Memory B cell (primary cell): Measurements from ENCODE around the gene ZNF785.
A peak's percentile ranks its signal among the peaks of the same experiment; 100 is the strongest.
"Not testable (repeated sequence)": the region's sequence is repeated elsewhere in the genome, so short reads cannot be mapped to it uniquely, and the experiment has no call there.

Experiments used
- ATAC-seq: fragments of 150-1000 bp; cut with Tn5 transposase; 2 replicates; pipeline ENCODE4 v1.10.0; 2021; ENCODE audit warnings: low read depth, mild to moderate bottlenecking, moderate library complexity
- DNase-seq, 2 donors: peaks; one replicate each; pipeline ENCODE4 v3.0.0; 2022; ENCODE audit warnings: low spot score in 2 of 2
- H3K27ac Mint-ChIP-seq: one replicate; pipeline ENCODE4 v1.8.0; 2022; ENCODE audit warnings: mild to moderate bottlenecking, moderate library complexity, mixed read lengths
- H3K27me3 Mint-ChIP-seq: one replicate; pipeline ENCODE4 v1.8.0; 2022; ENCODE audit warnings: mixed read lengths
- H3K36me3 Mint-ChIP-seq: one replicate; pipeline ENCODE4 v1.8.0; 2022; ENCODE audit warnings: mild to moderate bottlenecking, mixed read lengths
- H3K4me1 Mint-ChIP-seq: one replicate; pipeline ENCODE4 v1.8.0; 2022; ENCODE audit warnings: mixed read lengths
- H3K4me3 Mint-ChIP-seq: one replicate; pipeline ENCODE4 v1.8.0; 2022; ENCODE audit warnings: mild to moderate bottlenecking, moderate library complexity, mixed read lengths
- H3K9me3 Mint-ChIP-seq: one replicate; pipeline ENCODE4 v1.8.0; 2022; ENCODE audit warnings: mixed read lengths

ZNF785 gene

GRCh38 chr16:30585400-30586191 lies at the start of gene ZNF785:
ZNF785 (minus strand) TSS chr16:30585697; CDS start chr16:30585611, 86 bp downstream.
- H3K4me3 Mint-ChIP-seq = peak within 1 kb of the TSS; percentile 82
- ATAC-seq = peak; percentile 99
- H3K27me3 Mint-ChIP-seq = no peaks in the 10 kb centered on the region
- peaks cover 3% of the 10 kb centered on the region for H3K36me3 Mint-ChIP-seq
- no peaks in the 10 kb centered on the region for H3K9me3 Mint-ChIP-seq
- H3K4me1 Mint-ChIP-seq = peaks cover 10% of the 10 kb centered on the region
- peak within 1 kb of the TSS; percentile 64 for H3K27ac Mint-ChIP-seq
- peak; percentile 83 to 86 for DNase-seq

- Mint-ChIP-seq H3K27ac (peak overlapping the region; percentile 96), H3K36me3 (no peaks in the 10 kb centered on the region), H3K9me3 (no peaks in the 10 kb centered on the region), H3K4me3 (peak overlapping the region; percentile 85), H3K27me3 (no peaks in the 10 kb centered on the region), H3K4me1 (peaks cover 19% of the 10 kb centered on the region)
- DNase-seq = no peak
- no peak for ATAC-seq
Measured at GRCh38 chr16:30633526-30633925, 48.0 kb upstream of the ZNF785 start.

- not testable (repeated sequence) for H3K4me3 Mint-ChIP-seq, ATAC-seq, H3K27me3 Mint-ChIP-seq, H3K27ac Mint-ChIP-seq, DNase-seq, H3K9me3 Mint-ChIP-seq, H3K36me3 Mint-ChIP-seq
- peaks cover 19% of the 10 kb centered on the region for H3K4me1 Mint-ChIP-seq
Measured at GRCh38 chr16:30632454-30632853, 47.0 kb upstream of the ZNF785 start.

- Mint-ChIP-seq H3K4me3 (peak overlapping the region; percentile 67), H3K36me3 (no peaks in the 10 kb centered on the region), H3K9me3 (no peaks in the 10 kb centered on the region), H3K27ac (peak overlapping the region; percentile 29), H3K4me1 (peaks cover 7% of the 10 kb centered on the region), H3K27me3 (no peaks in the 10 kb centered on the region)
- ATAC-seq (peak; percentile 90), DNase-seq (peak; percentile 84 to 90)
Measured at GRCh38 chr16:30628628-30629540, 43.4 kb upstream of the ZNF785 start.

GRCh38 chr16:30626236-30626635 lies 40.7 kb upstream of the ZNF785 start:
- no peaks in the 10 kb centered on the region for H3K36me3 Mint-ChIP-seq
- peaks cover 7% of the 10 kb centered on the region for H3K27me3 Mint-ChIP-seq
- DNase-seq (no peak), ATAC-seq (no peak)
- H3K9me3 Mint-ChIP-seq = no peaks in the 10 kb centered on the region
- H3K4me1 Mint-ChIP-seq = peaks cover 7% of the 10 kb centered on the region
- no peak overlapping the region for H3K27ac Mint-ChIP-seq
- H3K4me3 Mint-ChIP-seq = no peak overlapping the region

- Mint-ChIP-seq H3K27ac (no peak overlapping the region), H3K27me3 (peaks cover 7% of the 10 kb centered on the region), H3K4me1 (peaks cover 2% of the 10 kb centered on the region), H3K36me3 (no peaks in the 10 kb centered on the region), H3K4me3 (no peak overlapping the region), H3K9me3 (no peaks in the 10 kb centered on the region)
- DNase-seq = no peak
- ATAC-seq = no peak
Measured at GRCh38 chr16:30623536-30624283, 38.2 kb upstream of the ZNF785 start.

GRCh38 chr16:30622455-30623032 lies 37.0 kb upstream of the ZNF785 start:
- no peak for DNase-seq
- Mint-ChIP-seq H3K9me3 (no peaks in the 10 kb centered on the region), H3K4me1 (no peaks in the 10 kb centered on the region), H3K27me3 (peaks cover 7% of the 10 kb centered on the region), H3K4me3 (no peak overlapping the region), H3K36me3 (no peaks in the 10 kb centered on the region), H3K27ac (no peak overlapping the region)
- no peak for ATAC-seq

GRCh38 chr16:30621765-30622164 lies 36.3 kb upstream of the ZNF785 start:
- Mint-ChIP-seq H3K4me3 (no peak overlapping the region), H3K27me3 (peaks cover 7% of the 10 kb centered on the region), H3K4me1 (no peaks in the 10 kb centered on the region), H3K36me3 (no peaks in the 10 kb centered on the region), H3K9me3 (no peaks in the 10 kb centered on the region), H3K27ac (no peak overlapping the region)
- DNase-seq (no peak), ATAC-seq (no peak)

GRCh38 chr16:30620169-30620568 lies 34.7 kb upstream of the ZNF785 start:
- H3K27me3 Mint-ChIP-seq = peaks cover 7% of the 10 kb centered on the region

GRCh38 chr16:30619638-30620037 lies 34.1 kb upstream of the ZNF785 start:
- Mint-ChIP-seq H3K4me3 (no peak overlapping the region), H3K27ac (no peak overlapping the region), H3K36me3 (no peaks in the 10 kb centered on the region), H3K27me3 (peaks cover 7% of the 10 kb centered on the region), H3K4me1 (no peaks in the 10 kb centered on the region), H3K9me3 (no peaks in the 10 kb centered on the region)
- DNase-seq (no peak), ATAC-seq (no peak)

More at GRCh38 chr16:30620169-30620568, 34.7 kb upstream of the ZNF785 start:
- Mint-ChIP-seq H3K36me3 (no peaks in the 10 kb centered on the region), H3K4me1 (no peaks in the 10 kb centered on the region), H3K4me3 (no peak overlapping the region), H3K27ac (no peak overlapping the region), H3K9me3 (no peaks in the 10 kb centered on the region)
- no peak for ATAC-seq
- no peak for DNase-seq

GRCh38 chr16:30619202-30619601 lies 33.7 kb upstream of the ZNF785 start:
- Mint-ChIP-seq H3K36me3 (no peaks in the 10 kb centered on the region), H3K4me3 (no peak overlapping the region), H3K4me1 (no peaks in the 10 kb centered on the region), H3K27me3 (peaks cover 7% of the 10 kb centered on the region), H3K27ac (no peak overlapping the region), H3K9me3 (no peaks in the 10 kb centered on the region)
- DNase-seq (no peak), ATAC-seq (no peak)

GRCh38 chr16:30615358-30616091 lies 30.0 kb upstream of the ZNF785 start:
- H3K4me1 Mint-ChIP-seq = peaks cover 5% of the 10 kb centered on the region
- peak; percentile 56 to 66 for DNase-seq

More at GRCh38 chr16:30615358-30616091, 30.0 kb upstream of the ZNF785 start:
- Mint-ChIP-seq H3K36me3 (no peaks in the 10 kb centered on the region), H3K9me3 (no peaks in the 10 kb centered on the region), H3K27me3 (no peaks in the 10 kb centered on the region), H3K4me3 (no peak overlapping the region), H3K27ac (no peak overlapping the region)
- peak; percentile 79 for ATAC-seq
